HepG2 (cell line): ENCODE results near the gene NFATC3. TPM values are rescaled to one million over a fixed set of nuclear protein-coding genes. Genes with fewer than 3 reads are reported as not detected.

Experiments used
- ATAC-seq: fragments of 200-7000 bp; cut with Tn5 transposase; 3 replicates; pipeline ENCODE4 v1.9.1; 2020; ENCODE audit warnings: mild to moderate bottlenecking, moderate library complexity
- BruUV-seq: library from RNA; stranded (reverse); fragments of 400-500 nt; replicated peaks from 2 replicates; lab custom pipeline; 2021; lab: Mats Ljungman, UMichigan
- CTCF ChIA-PET: fragments of 300-600 bp; formaldehyde crosslinking; extraction: SDS; loops from one replicate; lab custom pipeline; 2021; ENCODE audit warnings: low total read pairs, inconsistent platforms, low intra/inter-chr PET ratio; lab: Yijun Ruan, JAX
- POLR2A ChIA-PET: fragments of 350-600 bp; sonication (Branson Sonifier 250); formaldehyde crosslinking; loops from one replicate; lab custom pipeline; 2020; ENCODE audit warnings: antibody characterized with exemption, inconsistent platforms; lab: Yijun Ruan, JAX
- DNase-seq: peaks from one replicate; pipeline ENCODE4 v3.0.0-alpha.2; 2015; ENCODE audit warnings: low spot score
- FAIRE-seq: peaks from 3 replicates; lab custom pipeline; 2011; peaks lifted over from hg19 to GRCh38; lab: Jason Lieb, UNC
- H2AFZ ChIP-seq: one replicate; pipeline ENCODE4 v1.6.1; 2011; ENCODE audit warnings: low read length, inconsistent platforms
- H3K27ac ChIP-seq: fragments of 300-600 bp; 3 replicates; pipeline ENCODE4 v1.8.0; 2011; ENCODE audit warnings: mixed run types, mild to moderate bottlenecking, mixed read lengths, low read length, inconsistent platforms; ENCODE audit not compliant: insufficient read depth; ENCODE audit errors: extremely low read length
- H3K27me3 ChIP-seq, 2 experiments: fragments of 200-600 bp in 1 of 2; 2 replicates in 1 of 2; 3 replicates in 1 of 2; pipeline versions ENCODE4 v1.6.0 to v1.8.0; 2011; ENCODE audit warnings: low read length in 2 of 2, mild to moderate bottlenecking in 2 of 2, moderate library complexity in 2 of 2, inconsistent platforms in 1 of 2; ENCODE audit not compliant: insufficient read depth in 2 of 2, control insufficient read depth in 1 of 2
- H3K36me3 ChIP-seq, 2 experiments: fragments of 200-600 bp in 1 of 2; replicated peaks in 1 of 2; 2 replicates in 1 of 2; 3 replicates in 1 of 2; pipeline versions ENCODE4 v1.5.1 to v1.8.0; 2011; ENCODE audit warnings: low read length in 2 of 2, inconsistent platforms in 1 of 2; ENCODE audit not compliant: insufficient read depth in 2 of 2, control insufficient read depth in 1 of 2
- H3K4me1 ChIP-seq: 2 replicates; pipeline ENCODE4 v1.5.1; 2012; ENCODE audit warnings: low read length, inconsistent platforms; ENCODE audit not compliant: insufficient read depth
- H3K4me2 ChIP-seq: 2 replicates; pipeline ENCODE4 v1.6.0; 2011; ENCODE audit warnings: low read depth, low read length, inconsistent platforms
- H3K4me3 ChIP-seq, 3 experiments: fragments of 200-600 bp in 1 of 3; sonication (generic), shearing (Covaris generic) in 1 of 3; replicated peaks in 1 of 3; 2 replicates each; pipeline ENCODE4 v1.5.1; 2011 to 2016; ENCODE audit warnings: low read length in 3 of 3, inconsistent platforms in 2 of 3, low read depth in 2 of 3, mild to moderate bottlenecking in 2 of 3, control low read depth in 1 of 3, mixed read lengths in 1 of 3; ENCODE audit not compliant: insufficient read depth in 1 of 3
- H3K79me2 ChIP-seq: one replicate; pipeline ENCODE4 v1.6.1; 2011; ENCODE audit warnings: low read length, inconsistent platforms; ENCODE audit not compliant: insufficient read depth
- H3K9ac ChIP-seq: 2 replicates; pipeline ENCODE4 v1.6.0; 2011; ENCODE audit warnings: mild to moderate bottlenecking, low read depth, low read length, inconsistent platforms; ENCODE audit not compliant: insufficient read depth
- H3K9me3 ChIP-seq: 2 replicates; pipeline ENCODE4 v1.5.1; 2012; ENCODE audit warnings: mild to moderate bottlenecking, low read length
- H4K20me1 ChIP-seq: 2 replicates; pipeline ENCODE4 v1.6.0; 2011; ENCODE audit warnings: inconsistent platforms, mild to moderate bottlenecking, low read length, moderate library complexity; ENCODE audit not compliant: insufficient read depth
- NONO ChIP-seq, 2 experiments: fragments of 450-650 bp in 1 of 2; sonication (generic) in 1 of 2; formaldehyde crosslinking in 1 of 2; IDR thresholded peaks in 1 of 2; conservative IDR thresholded peaks in 1 of 2; 2 replicates each; pipeline versions ENCODE4 v1.6.1 to v1.8.0; 2017 to 2022; ENCODE audit warnings: mild to moderate bottlenecking in 1 of 2, missing genetic modification reagents in 1 of 2, moderate library complexity in 1 of 2
- REXO4 ChIP-seq: sonication (generic); formaldehyde crosslinking; IDR thresholded peaks from 2 replicates; pipeline ENCODE4 v1.8.0; 2022; ENCODE audit warnings: missing genetic modification reagents, mild to moderate bottlenecking, borderline replicate concordance
- SETDB1 ChIP-seq: sonication (generic); formaldehyde crosslinking; IDR thresholded peaks from 2 replicates; pipeline ENCODE4 v1.5.1; 2020; ENCODE audit warnings: missing genetic modification reagents, mild to moderate bottlenecking, borderline replicate concordance
- ZNF121 ChIP-seq: sonication (generic); formaldehyde crosslinking; IDR thresholded peaks from 2 replicates; pipeline ENCODE4 v1.5.0; 2020; ENCODE audit warnings: mild to moderate bottlenecking, missing genetic modification reagents
- ZNF296 ChIP-seq: sonication (generic); formaldehyde crosslinking; conservative IDR thresholded peaks from 2 replicates; pipeline ENCODE4 v1.5.0; 2020; ENCODE audit warnings: mild to moderate bottlenecking, missing genetic modification reagents
- ZNF335 ChIP-seq: sonication (generic); formaldehyde crosslinking; IDR thresholded peaks from 2 replicates; pipeline ENCODE4 v1.4.0; 2020; ENCODE audit warnings: missing genetic modification reagents
- WGBS: methylation state at CpG from one replicate; pipeline ENCODE4 v1.1.6; 2017; ENCODE audit warnings: low lambda C conversion rate; 5-methylcytosine and 5-hydroxymethylcytosine counted together
- in situ Hi-C: cut with HindIII; loops from 2 replicates; pipeline ENCODE4 v1.10.0; 2017; ENCODE audit warnings: low pct_unique_long_range_greater_than_20kb; ENCODE audit not compliant: extremely low pct_ligation_motif_present
- intact Hi-C: fragments of 100-400 bp; cut with micrococcal nuclease; formaldehyde crosslinking; loops from one replicate; pipeline ENCODE4 v1.10.0; 2022; ENCODE audit not compliant: unreplicated experiment
- polyA plus RNA-seq, 8 experiments: library from polyadenylated mRNA; depleted of rRNA in 3 of 8; stranded (reverse) in 7 of 8; unstranded in 1 of 8; fragments of >200 nt; fragmentation: Illumina TruSeq in 4 of 8; extraction: Trizol in 4 of 8; gene quantifications; 2 replicates each; pipeline versions ENCODE4 v1.2.1 to v1.2.3, GENCODE V29; 2011 to 2016; ENCODE audit warnings: low read depth in 4 of 8, missing spikeins in 1 of 8, mixed read lengths in 1 of 8; ENCODE audit not compliant: insufficient read depth in 1 of 8
- total RNA-seq, 5 experiments: library from RNA; depleted of rRNA; stranded (reverse); fragments of >200 nt; fragmentation: Illumina TruSeq; extraction: Trizol; gene quantifications; 2 replicates each; pipeline ENCODE4 v1.2.3, GENCODE V29; 2016; ENCODE audit warnings: low read depth in 1 of 5
- TF ChIP-seq, protein P1 (sequence below): sonication (generic); formaldehyde crosslinking; IDR thresholded peaks from 2 replicates; pipeline ENCODE4 v1.5.1; 2020; ENCODE audit warnings: missing genetic modification reagents, mild to moderate bottlenecking, borderline replicate concordance
- TF ChIP-seq, protein P2 (sequence below): sonication (generic); formaldehyde crosslinking; IDR thresholded peaks from 2 replicates; pipeline ENCODE4 v1.9.0; 2022; ENCODE audit warnings: missing genetic modification reagents, mild to moderate bottlenecking, borderline replicate concordance
- TF ChIP-seq, protein P3 (sequence below): sonication (generic); formaldehyde crosslinking; conservative IDR thresholded peaks from 2 replicates; pipeline ENCODE4 v1.4.0; 2020; ENCODE audit warnings: missing genetic modification reagents

The NFATC3 gene
- total and polyA plus RNA-seq, 2 of the 13 experiments (the other 11 are each of a cell fraction or from before 2014, with no cell fraction given), result 52.6 to 62.7 TPM

DNA sequence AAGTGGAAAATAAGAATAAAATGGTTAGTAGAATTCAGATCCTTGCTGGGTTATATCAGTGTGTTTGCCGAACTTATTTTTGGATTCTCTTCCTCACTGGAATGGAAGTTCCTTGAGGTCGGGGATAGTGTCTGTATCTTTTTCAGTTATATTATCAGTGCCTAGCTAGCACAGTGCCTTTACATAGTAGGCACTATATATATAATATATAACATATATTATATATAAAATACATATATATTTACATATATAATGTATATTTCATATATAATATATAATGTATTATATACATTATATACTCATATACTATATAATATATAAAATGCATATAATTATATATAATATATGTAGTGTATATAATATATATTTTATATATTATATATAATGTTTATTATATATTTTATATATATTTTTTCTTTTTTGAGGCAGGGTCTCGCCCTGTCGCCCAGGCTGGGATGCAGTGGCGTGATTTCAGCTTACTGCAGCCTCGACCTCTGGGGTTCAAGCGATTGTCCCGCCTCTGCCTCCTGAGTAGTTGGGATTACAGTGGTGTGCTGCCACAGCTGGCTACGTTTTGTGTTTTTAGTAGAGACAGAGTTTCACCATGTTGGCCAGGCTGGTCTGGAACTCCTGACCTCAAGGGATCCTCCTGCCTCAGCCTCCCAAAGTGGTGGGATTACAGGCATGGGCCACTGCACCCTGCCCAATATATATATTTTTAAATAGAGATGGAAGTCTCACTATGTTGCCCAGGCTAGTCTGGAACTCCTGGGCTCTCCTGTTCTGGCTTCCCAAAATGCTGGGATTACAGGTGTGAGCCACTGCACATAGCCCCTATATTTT, 3.2 kb downstream of the NFATC3 start (continued):
- TF ChIP-seq, protein P1, sequence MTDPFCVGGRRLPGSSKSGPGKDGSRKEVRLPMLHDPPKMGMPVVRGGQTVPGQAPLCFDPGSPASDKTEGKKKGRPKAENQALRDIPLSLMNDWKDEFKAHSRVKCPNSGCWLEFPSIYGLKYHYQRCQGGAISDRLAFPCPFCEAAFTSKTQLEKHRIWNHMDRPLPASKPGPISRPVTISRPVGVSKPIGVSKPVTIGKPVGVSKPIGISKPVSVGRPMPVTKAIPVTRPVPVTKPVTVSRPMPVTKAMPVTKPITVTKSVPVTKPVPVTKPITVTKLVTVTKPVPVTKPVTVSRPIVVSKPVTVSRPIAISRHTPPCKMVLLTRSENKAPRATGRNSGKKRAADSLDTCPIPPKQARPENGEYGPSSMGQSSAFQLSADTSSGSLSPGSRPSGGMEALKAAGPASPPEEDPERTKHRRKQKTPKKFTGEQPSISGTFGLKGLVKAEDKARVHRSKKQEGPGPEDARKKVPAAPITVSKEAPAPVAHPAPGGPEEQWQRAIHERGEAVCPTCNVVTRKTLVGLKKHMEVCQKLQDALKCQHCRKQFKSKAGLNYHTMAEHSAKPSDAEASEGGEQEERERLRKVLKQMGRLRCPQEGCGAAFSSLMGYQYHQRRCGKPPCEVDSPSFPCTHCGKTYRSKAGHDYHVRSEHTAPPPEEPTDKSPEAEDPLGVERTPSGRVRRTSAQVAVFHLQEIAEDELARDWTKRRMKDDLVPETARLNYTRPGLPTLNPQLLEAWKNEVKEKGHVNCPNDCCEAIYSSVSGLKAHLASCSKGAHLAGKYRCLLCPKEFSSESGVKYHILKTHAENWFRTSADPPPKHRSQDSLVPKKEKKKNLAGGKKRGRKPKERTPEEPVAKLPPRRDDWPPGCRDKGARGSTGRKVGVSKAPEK (CRISPR knock-in tag), result no peak
- TF ChIP-seq ZNF121 (CRISPR knock-in tag) (0 out of 2 replicates have a peak, but pooled peaks have one; percentile 24), ZNF335 (CRISPR knock-in tag) (no peak)
- TF ChIP-seq, protein P2, sequence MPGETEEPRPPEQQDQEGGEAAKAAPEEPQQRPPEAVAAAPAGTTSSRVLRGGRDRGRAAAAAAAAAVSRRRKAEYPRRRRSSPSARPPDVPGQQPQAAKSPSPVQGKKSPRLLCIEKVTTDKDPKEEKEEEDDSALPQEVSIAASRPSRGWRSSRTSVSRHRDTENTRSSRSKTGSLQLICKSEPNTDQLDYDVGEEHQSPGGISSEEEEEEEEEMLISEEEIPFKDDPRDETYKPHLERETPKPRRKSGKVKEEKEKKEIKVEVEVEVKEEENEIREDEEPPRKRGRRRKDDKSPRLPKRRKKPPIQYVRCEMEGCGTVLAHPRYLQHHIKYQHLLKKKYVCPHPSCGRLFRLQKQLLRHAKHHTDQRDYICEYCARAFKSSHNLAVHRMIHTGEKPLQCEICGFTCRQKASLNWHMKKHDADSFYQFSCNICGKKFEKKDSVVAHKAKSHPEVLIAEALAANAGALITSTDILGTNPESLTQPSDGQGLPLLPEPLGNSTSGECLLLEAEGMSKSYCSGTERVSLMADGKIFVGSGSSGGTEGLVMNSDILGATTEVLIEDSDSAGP (CRISPR knock-in tag), result no peak
- TF ChIP-seq, all 625 proteins: peak for 5

DNA sequence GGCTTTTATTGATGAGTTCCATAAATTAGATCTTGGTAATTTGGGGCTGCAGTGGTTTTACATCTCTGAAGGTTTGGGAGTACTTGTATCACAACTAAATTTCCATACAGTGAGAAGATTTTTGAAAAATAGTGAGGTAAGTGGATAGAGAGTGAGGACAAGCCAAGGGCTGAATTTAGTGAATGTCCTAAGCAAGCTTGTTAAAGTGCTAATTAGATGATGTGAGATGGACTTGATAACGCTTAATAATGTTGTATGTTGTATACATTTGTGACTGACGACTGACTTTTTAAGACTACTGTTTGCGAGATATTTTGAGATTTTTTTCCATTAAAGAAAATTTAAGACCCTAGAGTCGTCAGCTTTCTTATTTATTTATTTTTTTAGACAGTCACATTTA, 3.9 kb downstream of the NFATC3 start:
- ChIA-PET CTCF (no interaction called here), POLR2A (interaction anchor here (1.3 kb wide), 1 partner anchor 9 kb away, joined by 3 read pairs; no protein-coding TSS in a partner anchor)
- H3K4me2 ChIP-seq, result peak overlapping the region; percentile 52
- H3K4me3 ChIP-seq, result peak overlapping the region in 2 of 3 experiments; percentile 14 to 15; a peak in 2 of 6 replicates
- no peak for DNase-seq
- TF ChIP-seq NONO (IDR thresholded peaks at IDR 0.05), result no peak
- no peak for TF ChIP-seq NONO (CRISPR knock-in tag; conservative IDR thresholded peaks at IDR 0.05)
- TF ChIP-seq, protein P3, sequence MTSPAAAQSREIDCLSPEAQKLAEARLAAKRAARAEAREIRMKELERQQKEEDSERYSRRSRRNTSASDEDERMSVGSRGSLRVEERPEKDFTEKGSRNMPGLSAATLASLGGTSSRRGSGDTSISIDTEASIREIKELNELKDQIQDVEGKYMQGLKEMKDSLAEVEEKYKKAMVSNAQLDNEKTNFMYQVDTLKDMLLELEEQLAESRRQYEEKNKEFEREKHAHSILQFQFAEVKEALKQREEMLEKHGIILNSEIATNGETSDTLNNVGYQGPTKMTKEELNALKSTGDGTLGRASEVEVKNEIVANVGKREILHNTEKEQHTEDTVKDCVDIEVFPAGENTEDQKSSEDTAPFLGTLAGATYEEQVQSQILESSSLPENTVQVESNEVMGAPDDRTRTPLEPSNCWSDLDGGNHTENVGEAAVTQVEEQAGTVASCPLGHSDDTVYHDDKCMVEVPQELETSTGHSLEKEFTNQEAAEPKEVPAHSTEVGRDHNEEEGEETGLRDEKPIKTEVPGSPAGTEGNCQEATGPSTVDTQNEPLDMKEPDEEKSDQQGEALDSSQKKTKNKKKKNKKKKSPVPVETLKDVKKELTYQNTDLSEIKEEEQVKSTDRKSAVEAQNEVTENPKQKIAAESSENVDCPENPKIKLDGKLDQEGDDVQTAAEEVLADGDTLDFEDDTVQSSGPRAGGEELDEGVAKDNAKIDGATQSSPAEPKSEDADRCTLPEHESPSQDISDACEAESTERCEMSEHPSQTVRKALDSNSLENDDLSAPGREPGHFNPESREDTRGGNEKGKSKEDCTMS, result no peak
- no peak for TF ChIP-seq ZNF296 (CRISPR knock-in tag)
- TF ChIP-seq SETDB1 (CRISPR knock-in tag), result no peak
- no peak for TF ChIP-seq REXO4 (CRISPR knock-in tag)
- peaks cover 67% of the 10 kb centered on the region for H3K4me1 ChIP-seq
- no peaks in the 10 kb centered on the region; a peak in 1 of 5 replicates for H3K27me3 ChIP-seq
- no peaks in the 10 kb centered on the region for H3K9me3 ChIP-seq
- H4K20me1 ChIP-seq, result peaks cover 63% of the 10 kb centered on the region
- H3K9ac ChIP-seq, result 0 out of 2 replicates have a peak overlapping the region, but pooled peaks have one; percentile 11
- H3K36me3 ChIP-seq, result no peaks in the 10 kb centered on the region
- no peak overlapping the region for H2AFZ ChIP-seq
- H3K79me2 ChIP-seq, result peaks cover 84% of the 10 kb centered on the region
- no peak for FAIRE-seq
- no TSS peak for BruUV-seq
- no peak overlapping the region for H3K27ac ChIP-seq
- ATAC-seq, result no peak
- 78% methylated on average over 4 of the region's 4 CpGs for WGBS
- intact Hi-C loops, result loop anchor here (5.0 to 10.0 kb wide), 3 partner anchors 38 to 1064 kb away; partner anchors contain the start of gene CBFB
- in situ Hi-C loops, result loop anchor here (10.0 kb wide), 2 partner anchors 146 to 246 kb away; partner anchors contain the start of gene ESRP2
